ENCODE results near the gene CAMK1D.

Gene CAMK1D

DNA sequence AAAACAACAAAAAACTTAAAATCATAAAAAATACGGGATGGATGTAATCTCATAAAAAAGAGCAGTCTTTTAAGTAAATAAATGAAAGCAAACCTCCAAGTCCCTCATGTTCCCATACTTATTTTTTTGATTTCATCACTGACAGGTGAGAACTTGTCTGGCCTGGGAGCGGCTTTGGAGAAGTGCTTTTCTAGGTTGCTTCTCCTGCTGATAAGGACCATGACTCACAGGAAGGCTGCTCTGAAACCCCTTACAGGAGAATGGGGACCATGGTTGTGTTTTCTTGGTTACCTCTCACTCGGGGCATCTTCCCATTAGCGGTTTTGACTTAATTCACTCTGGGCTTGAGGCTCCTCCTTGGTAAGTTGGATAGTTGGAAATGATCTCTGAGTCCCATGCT, 237.4 kb downstream of the CAMK1D start:
- no peak overlapping the region for H3K27ac ChIP-seq

GRCh38 chr10:12587451-12587888, 238.1 kb downstream of the CAMK1D start:
- DNase-seq (ENCODE audit: low spot score) = no peak
- H3K4me3 ChIP-seq = no peak overlapping the region
- no peak overlapping the region for H3K27ac ChIP-seq
- TF ChIP-seq, protein P1, sequence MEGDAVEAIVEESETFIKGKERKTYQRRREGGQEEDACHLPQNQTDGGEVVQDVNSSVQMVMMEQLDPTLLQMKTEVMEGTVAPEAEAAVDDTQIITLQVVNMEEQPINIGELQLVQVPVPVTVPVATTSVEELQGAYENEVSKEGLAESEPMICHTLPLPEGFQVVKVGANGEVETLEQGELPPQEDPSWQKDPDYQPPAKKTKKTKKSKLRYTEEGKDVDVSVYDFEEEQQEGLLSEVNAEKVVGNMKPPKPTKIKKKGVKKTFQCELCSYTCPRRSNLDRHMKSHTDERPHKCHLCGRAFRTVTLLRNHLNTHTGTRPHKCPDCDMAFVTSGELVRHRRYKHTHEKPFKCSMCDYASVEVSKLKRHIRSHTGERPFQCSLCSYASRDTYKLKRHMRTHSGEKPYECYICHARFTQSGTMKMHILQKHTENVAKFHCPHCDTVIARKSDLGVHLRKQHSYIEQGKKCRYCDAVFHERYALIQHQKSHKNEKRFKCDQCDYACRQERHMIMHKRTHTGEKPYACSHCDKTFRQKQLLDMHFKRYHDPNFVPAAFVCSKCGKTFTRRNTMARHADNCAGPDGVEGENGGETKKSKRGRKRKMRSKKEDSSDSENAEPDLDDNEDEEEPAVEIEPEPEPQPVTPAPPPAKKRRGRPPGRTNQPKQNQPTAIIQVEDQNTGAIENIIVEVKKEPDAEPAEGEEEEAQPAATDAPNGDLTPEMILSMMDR (IDR thresholded peaks at IDR 0.05) = no peak

More for the DNA sequence above, 237.4 kb downstream of the CAMK1D start:
- H3K4me3 ChIP-seq = no peak overlapping the region
- no peak for DNase-seq (ENCODE audit: low spot score)
- TF ChIP-seq, protein P1 (IDR thresholded peaks at IDR 0.05) = no peak

GRCh38 chr10:12588091-12588860, 238.9 kb downstream of the CAMK1D start:
- H3K4me3 ChIP-seq = no peak overlapping the region
- TF ChIP-seq, protein P1 (IDR thresholded peaks at IDR 0.05) = no peak
- H3K27ac ChIP-seq = no peak overlapping the region
- DNase-seq (ENCODE audit: low spot score) = no peak

GRCh38 chr10:12589291-12589690, 239.9 kb downstream of the CAMK1D start:
- TF ChIP-seq, protein P1 (IDR thresholded peaks at IDR 0.05) = no peak
- Histone ChIP-seq H3K4me3 (no peak overlapping the region), H3K27ac (no peak overlapping the region)
- no peak for DNase-seq (ENCODE audit: low spot score)

DNA sequence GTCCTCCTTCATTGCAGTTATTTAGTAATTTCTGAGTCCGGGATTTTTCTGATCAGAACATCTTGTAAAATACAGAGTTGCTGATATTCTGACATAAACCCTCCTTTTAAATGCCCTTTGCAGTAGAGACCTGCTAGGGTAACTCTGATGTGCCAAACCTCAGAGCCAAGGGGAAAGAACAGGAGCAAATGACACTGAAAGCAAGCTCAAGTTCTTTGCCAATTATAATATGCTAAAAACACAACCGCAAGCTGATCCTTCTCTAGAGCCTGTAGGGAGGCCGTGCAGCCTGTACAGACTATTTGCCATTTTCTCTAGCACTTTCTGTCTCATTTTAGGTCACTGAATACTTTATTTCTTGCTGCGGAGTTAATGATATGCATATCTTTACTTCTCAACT, 240.4 kb downstream of the CAMK1D start:
- no peak for DNase-seq (ENCODE audit: low spot score)
- Histone ChIP-seq H3K4me3 (no peak overlapping the region), H3K27ac (no peak overlapping the region)
- TF ChIP-seq, protein P1 (IDR thresholded peaks at IDR 0.05) = no peak

DNA sequence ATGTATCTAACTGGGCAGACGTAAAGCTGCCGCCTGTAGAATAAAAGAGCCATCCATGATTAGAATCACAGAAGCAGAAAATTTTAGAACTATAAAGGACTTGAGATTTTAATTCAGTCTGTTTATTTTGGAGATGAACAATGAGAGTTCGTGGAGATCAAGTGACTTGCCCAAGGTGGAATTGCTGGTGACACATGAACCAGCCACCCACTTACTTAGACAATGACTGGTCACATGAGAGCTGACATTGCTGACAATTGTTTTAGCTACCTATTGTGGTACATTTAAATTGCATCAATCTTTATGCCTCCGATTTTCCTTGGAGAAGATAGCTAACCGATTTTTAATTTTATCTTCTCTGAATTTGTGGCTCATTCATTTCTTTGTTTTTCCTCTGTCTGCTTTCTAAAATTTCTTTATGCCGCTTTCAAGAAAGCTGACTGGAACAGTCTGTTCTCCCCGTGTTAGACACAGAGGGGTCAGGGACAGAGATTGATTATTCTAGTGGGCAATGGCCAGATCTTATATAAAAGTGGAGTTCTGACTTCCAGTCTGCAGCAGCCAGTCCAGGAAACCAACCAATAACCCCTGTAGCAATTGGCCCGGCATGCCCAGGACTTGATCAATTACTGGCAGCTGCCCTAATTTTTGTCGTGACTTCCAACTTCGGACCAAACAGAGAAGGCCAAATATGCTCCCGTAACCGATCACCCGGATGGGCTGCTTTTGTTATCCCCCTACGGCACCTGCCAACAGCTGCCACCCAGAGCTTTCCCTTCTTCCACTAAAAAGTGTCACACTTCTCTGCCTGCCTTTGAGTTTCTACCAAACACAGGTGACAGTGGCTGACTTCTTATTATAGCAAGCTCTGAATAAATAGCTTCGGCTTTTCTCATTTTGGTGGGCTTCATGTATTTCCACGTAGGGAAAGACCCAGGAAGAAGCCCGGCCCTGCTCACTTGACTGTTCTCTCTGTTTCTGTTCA, 241.6 kb downstream of the CAMK1D start:
- H3K27ac ChIP-seq = no peak overlapping the region
- DNase-seq (ENCODE audit: low spot score) = no peak
- no peak overlapping the region for H3K4me3 ChIP-seq
- TF ChIP-seq, protein P1 (IDR thresholded peaks at IDR 0.05) = no peak
